Activated T-cell treated with anti-CD3 and anti-CD28 coated beads, Interleukin-2, amount 50 U/mL, for 4 hours (primary cell): ENCODE measurements around the gene SULF2. TPM values are rescaled to one million over a fixed set of nuclear protein-coding genes. Genes with fewer than 3 reads are reported as not detected.

Experiments used
- ATAC-seq, 2 donors: fragments of 200-7000 bp; cut with Tn5 transposase; one replicate each; pipeline ENCODE4 v1.10.0; 2021
- DNase-seq: peaks from one replicate; pipeline ENCODE4 v3.0.0-alpha.2; 2020
- H3K27me3 Mint-ChIP-seq: one replicate; pipeline ENCODE4 v1.8.0; 2021; ENCODE audit warnings: low read depth, mixed read lengths
- H3K36me3 Mint-ChIP-seq: one replicate; pipeline ENCODE4 v1.8.0; 2022; ENCODE audit warnings: mixed read lengths; ENCODE audit not compliant: insufficient read depth
- H3K4me1 Mint-ChIP-seq: one replicate; pipeline ENCODE4 v1.8.0; 2021; ENCODE audit warnings: low read depth, mixed read lengths
- H3K4me3 Mint-ChIP-seq: one replicate; pipeline ENCODE4 v1.8.0; 2021; ENCODE audit warnings: mild to moderate bottlenecking, moderate library complexity, mixed read lengths
- H3K9me3 Mint-ChIP-seq: one replicate; pipeline ENCODE4 v1.8.0; 2021; ENCODE audit warnings: mixed read lengths
- total RNA-seq, 3 donors: library from RNA; stranded (reverse); gene quantifications; one replicate each; pipeline ENCODE4 v1.2.1, GENCODE V29; 2021

Gene SULF2
- total RNA-seq, 3 donors from 2014 or later, result 0.66 to 1.2 (median 0.79) TPM

GRCh38 chr20:47719625-47720024 is 65.7 kb downstream of the SULF2 start:
- ATAC-seq (no peak), DNase-seq (no peak)
- Mint-ChIP-seq H3K4me3 (no peak overlapping the region), H3K9me3 (no peaks in the 10 kb centered on the region), H3K36me3 (no peaks in the 10 kb centered on the region), H3K4me1 (no peaks in the 10 kb centered on the region), H3K27me3 (peaks cover 8% of the 10 kb centered on the region)

GRCh38 chr20:47719211-47719610 is 66.1 kb downstream of the SULF2 start:
- DNase-seq, result no peak
- H3K4me3 Mint-ChIP-seq, result no peak overlapping the region
- peaks cover 12% of the 10 kb centered on the region for H3K27me3 Mint-ChIP-seq
- no peak for ATAC-seq
- H3K9me3 Mint-ChIP-seq, result no peaks in the 10 kb centered on the region
- no peaks in the 10 kb centered on the region for H3K4me1 Mint-ChIP-seq
- no peaks in the 10 kb centered on the region for H3K36me3 Mint-ChIP-seq

- ATAC-seq, result no peak
- peaks cover 12% of the 10 kb centered on the region for H3K27me3 Mint-ChIP-seq
- H3K9me3 Mint-ChIP-seq, result no peaks in the 10 kb centered on the region
- H3K36me3 Mint-ChIP-seq, result no peaks in the 10 kb centered on the region
- DNase-seq, result no peak
- no peaks in the 10 kb centered on the region for H3K4me1 Mint-ChIP-seq
- no peak overlapping the region for H3K4me3 Mint-ChIP-seq
Observed at GRCh38 chr20:47718398-47718797, 66.9 kb downstream of the SULF2 start.

- peaks cover 12% of the 10 kb centered on the region for H3K27me3 Mint-ChIP-seq
- H3K4me1 Mint-ChIP-seq, result no peaks in the 10 kb centered on the region
- no peak overlapping the region for H3K4me3 Mint-ChIP-seq
- ATAC-seq (no peak), DNase-seq (no peak)
- H3K36me3 Mint-ChIP-seq, result no peaks in the 10 kb centered on the region
- no peaks in the 10 kb centered on the region for H3K9me3 Mint-ChIP-seq
Observed at GRCh38 chr20:47717421-47717820, 67.9 kb downstream of the SULF2 start.

- H3K4me1 Mint-ChIP-seq, result no peaks in the 10 kb centered on the region
- no peak for ATAC-seq
- no peak overlapping the region for H3K4me3 Mint-ChIP-seq
- no peaks in the 10 kb centered on the region for H3K36me3 Mint-ChIP-seq
- H3K9me3 Mint-ChIP-seq, result no peaks in the 10 kb centered on the region
- no peak for DNase-seq
- peaks cover 23% of the 10 kb centered on the region for H3K27me3 Mint-ChIP-seq
Observed at GRCh38 chr20:47713878-47714450, 71.3 kb downstream of the SULF2 start.

GRCh38 chr20:47713163-47713562 is 72.1 kb downstream of the SULF2 start:
- Mint-ChIP-seq H3K36me3 (no peaks in the 10 kb centered on the region), H3K4me1 (no peaks in the 10 kb centered on the region), H3K4me3 (no peak overlapping the region), H3K27me3 (peaks cover 23% of the 10 kb centered on the region), H3K9me3 (no peaks in the 10 kb centered on the region)
- no peak for DNase-seq
- no peak for ATAC-seq

- Mint-ChIP-seq H3K4me1 (no peaks in the 10 kb centered on the region), H3K36me3 (no peaks in the 10 kb centered on the region), H3K9me3 (no peaks in the 10 kb centered on the region), H3K4me3 (no peak overlapping the region), H3K27me3 (peaks cover 23% of the 10 kb centered on the region)
- no peak for DNase-seq
- no peak for ATAC-seq
Observed at GRCh38 chr20:47711046-47711752, 74.1 kb downstream of the SULF2 start.

GRCh38 chr20:47710665-47711045 is 74.6 kb downstream of the SULF2 start:
- Mint-ChIP-seq H3K4me3 (no peak overlapping the region), H3K27me3 (peaks cover 20% of the 10 kb centered on the region), H3K9me3 (no peaks in the 10 kb centered on the region), H3K4me1 (no peaks in the 10 kb centered on the region), H3K36me3 (no peaks in the 10 kb centered on the region)
- ATAC-seq (no peak), DNase-seq (no peak)

- Mint-ChIP-seq H3K36me3 (no peaks in the 10 kb centered on the region), H3K9me3 (no peaks in the 10 kb centered on the region), H3K4me1 (no peaks in the 10 kb centered on the region), H3K4me3 (no peak overlapping the region), H3K27me3 (peaks cover 11% of the 10 kb centered on the region)
- ATAC-seq (no peak), DNase-seq (no peak)
Observed at GRCh38 chr20:47708953-47709833, 76.1 kb downstream of the SULF2 start.

GRCh38 chr20:47708140-47708807 is 77.0 kb downstream of the SULF2 start:
- Mint-ChIP-seq H3K4me1 (no peaks in the 10 kb centered on the region), H3K4me3 (no peak overlapping the region), H3K9me3 (no peaks in the 10 kb centered on the region), H3K27me3 (peaks cover 11% of the 10 kb centered on the region), H3K36me3 (no peaks in the 10 kb centered on the region)
- no peak for DNase-seq
- ATAC-seq, result no peak

- Mint-ChIP-seq H3K9me3 (no peaks in the 10 kb centered on the region), H3K4me1 (no peaks in the 10 kb centered on the region), H3K36me3 (no peaks in the 10 kb centered on the region), H3K27me3 (peaks cover 8% of the 10 kb centered on the region), H3K4me3 (no peak overlapping the region)
- ATAC-seq (no peak), DNase-seq (no peak)
Observed at GRCh38 chr20:47706345-47706744, 78.9 kb downstream of the SULF2 start.

- peaks cover 6% of the 10 kb centered on the region for H3K27me3 Mint-ChIP-seq
- H3K4me1 Mint-ChIP-seq, result no peaks in the 10 kb centered on the region
- no peak for ATAC-seq
- DNase-seq, result no peak
- H3K9me3 Mint-ChIP-seq, result no peaks in the 10 kb centered on the region
- no peaks in the 10 kb centered on the region for H3K36me3 Mint-ChIP-seq
- no peak overlapping the region for H3K4me3 Mint-ChIP-seq
Observed at GRCh38 chr20:47705497-47705856, 79.8 kb downstream of the SULF2 start.

- Mint-ChIP-seq H3K27me3 (peaks cover 3% of the 10 kb centered on the region), H3K4me3 (no peak overlapping the region)
Observed at GRCh38 chr20:47704746-47705496, 80.4 kb downstream of the SULF2 start.

GRCh38 chr20:47703748-47704147 is 81.5 kb downstream of the SULF2 start:
- Mint-ChIP-seq H3K4me3 (no peak overlapping the region), H3K36me3 (no peaks in the 10 kb centered on the region), H3K4me1 (no peaks in the 10 kb centered on the region), H3K27me3 (no peaks in the 10 kb centered on the region), H3K9me3 (no peaks in the 10 kb centered on the region)
- DNase-seq (no peak), ATAC-seq (no peak)

More at GRCh38 chr20:47704746-47705496, 80.4 kb downstream of the SULF2 start:
- Mint-ChIP-seq H3K36me3 (no peaks in the 10 kb centered on the region), H3K9me3 (no peaks in the 10 kb centered on the region), H3K4me1 (no peaks in the 10 kb centered on the region)
- no peak for ATAC-seq
- DNase-seq, result no peak
